ENCODE measurements around the gene SDF4.

Gene SDF4

GRCh38 chr1:1175221-1176062, 56.4 kb downstream of the SDF4 start:
- no peak for DNase-seq

GRCh38 chr1:1173793-1174415, 57.9 kb downstream of the SDF4 start, which contains the start of gene TTLL10:
Gene TTLL10, plus strand, starts transcription at chr1:1173880. Its CDS starts 5,336 bp downstream, at chr1:1179216.
- no peak for DNase-seq

GRCh38 chr1:1173061-1173792, 58.6 kb downstream of the SDF4 start:
- no peak for DNase-seq

- no peak for DNase-seq
Observed at GRCh38 chr1:1171546-1172340, 60.1 kb downstream of the SDF4 start.

GRCh38 chr1:1171161-1171545, 60.6 kb downstream of the SDF4 start:
- no peak for DNase-seq

- DNase-seq: no peak
Observed at GRCh38 chr1:1170215-1171091, 61.3 kb downstream of the SDF4 start.

- no peak for DNase-seq
Observed at GRCh38 chr1:1169429-1170214, 62.2 kb downstream of the SDF4 start.

- no peak for DNase-seq
Observed at GRCh38 chr1:1168451-1169411, 63.1 kb downstream of the SDF4 start.

GRCh38 chr1:1167841-1168450, 63.9 kb downstream of the SDF4 start:
- DNase-seq: no peak

GRCh38 chr1:1167398-1167821, 64.4 kb downstream of the SDF4 start:
- DNase-seq: no peak

Data from SIG-M5 (cell line).